Sigmoid colon (tissue), 7 donors: ENCODE measurements around the gene VSTM4. TPM values are rescaled to one million over a fixed set of nuclear protein-coding genes. Genes with fewer than 3 reads are reported as not detected.

Source experiments
- DNase-seq: peaks from one replicate; pipeline ENCODE4 v3.0.0-alpha.2; 2019
- H3K27ac ChIP-seq, 4 donors: fragments of 200-600 bp; sonication (generic); one replicate each; pipeline ENCODE4 v1.5.1; 2016 to 2019; ENCODE audit warnings: mild to moderate bottlenecking in 1 of 4
- H3K27me3 ChIP-seq, 3 donors: fragments of 200-600 bp; sonication (generic); one replicate each; pipeline ENCODE4 v1.5.1; 2019; ENCODE audit warnings: mild to moderate bottlenecking in 1 of 3
- H3K36me3 ChIP-seq, 4 donors: fragments of 200-600 bp; sonication (generic); one replicate each; pipeline ENCODE4 v1.5.1; 2016 to 2019
- H3K4me1 ChIP-seq, 4 donors: fragments of 200-600 bp; sonication (generic); one replicate each; pipeline ENCODE4 v1.5.1; 2017 to 2019
- H3K4me3 ChIP-seq, 4 donors: fragments of 200-600 bp; sonication (generic); one replicate each; pipeline ENCODE4 v1.5.1; 2017 to 2019; ENCODE audit warnings: mild to moderate bottlenecking in 2 of 4, moderate library complexity in 1 of 4
- H3K9me3 ChIP-seq, 4 donors: fragments of 200-600 bp in 3 of 4; sonication (generic) in 3 of 4; one replicate each; pipeline versions ENCODE4 v1.5.1 to v1.6.1; 2013 to 2019
- EP300 ChIP-seq, 4 donors: sonication (generic); formaldehyde crosslinking; IDR thresholded peaks; one replicate each; pipeline ENCODE4 v1.6.1; 2017; ENCODE audit warnings: antibody characterized with exemption in 4 of 4
- POLR2A ChIP-seq, 2 donors: fragments of 450-650 bp; IDR thresholded peaks; one replicate each; pipeline ENCODE4 v1.6.1; 2016; ENCODE audit warnings: antibody characterized with exemption in 2 of 2, mild to moderate bottlenecking in 2 of 2, moderate library complexity in 2 of 2
- POLR2AphosphoS5 ChIP-seq, 4 donors: sonication (generic); formaldehyde crosslinking; IDR thresholded peaks; one replicate each; pipeline ENCODE4 v1.6.1; 2017; ENCODE audit warnings: antibody characterized with exemption in 4 of 4
- WGBS, 2 donors: extraction: QIAGEN DNeasy Blood & Tissue Kit; methylation state at CpG; one replicate each; pipeline ENCODE4 v1.1.7; 2013; 5-methylcytosine and 5-hydroxymethylcytosine counted together
- intact Hi-C: fragments of 100-400 bp; cut with DNase I; formaldehyde crosslinking; loops from one replicate; pipeline ENCODE4 v1.15.1; 2023
- polyA plus RNA-seq, 3 donors: library from polyadenylated mRNA; stranded (reverse); fragments of 200-250 nt; gene quantifications; one replicate each; pipeline ENCODE4 v1.2.3, GENCODE V29; 2013
- total RNA-seq, 4 donors: library from RNA; depleted of rRNA; stranded (reverse); fragments of >200 nt; gene quantifications; one replicate each; pipeline ENCODE4 v1.1.0, GENCODE V29; 2016
- TF ChIP-seq, protein P1 (sequence below), 4 experiments: fragments of 450-650 bp in 3 of 4; fragments of 200-600 bp in 1 of 4; IDR thresholded peaks; one replicate each; pipeline ENCODE4 v1.5.1; 2016 to 2019; ENCODE audit warnings: antibody characterized with exemption in 4 of 4, mild to moderate bottlenecking in 3 of 4, moderate library complexity in 2 of 4
- donor health status: healthy with polysubstance abuse.
- donor health status: Bipolar disorder and iron deficiency.
- donor health status: healthy.

Gene VSTM4
- total and polyA plus RNA-seq, 7 donors: 0.23 to 13.3 (median 9.5) TPM

DNA sequence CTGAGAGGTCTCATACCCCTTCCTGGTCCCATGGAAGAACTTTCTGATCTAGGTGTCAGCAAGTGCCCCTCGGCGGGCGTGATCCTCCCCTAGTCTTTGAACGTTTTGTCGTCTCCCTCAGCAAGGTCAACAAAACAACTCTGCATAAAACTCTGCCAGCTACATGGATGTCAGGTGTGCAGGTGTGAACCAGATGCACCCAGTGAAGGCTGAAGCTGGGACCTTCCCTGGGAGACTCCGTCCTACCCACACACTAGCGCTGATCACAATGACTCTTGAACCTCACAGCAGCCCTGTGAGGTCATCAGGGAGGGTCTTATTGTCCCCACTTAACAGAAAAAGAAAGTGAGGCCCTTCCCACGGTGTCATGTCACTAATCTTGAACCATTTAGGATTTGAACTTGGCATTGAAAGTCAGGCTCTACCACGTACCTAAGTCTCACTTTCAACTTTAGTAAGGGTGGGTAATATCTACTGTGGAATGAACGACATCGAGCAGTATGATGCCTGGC lies 68.1 kb downstream of the VSTM4 start:
- Histone ChIP-seq H3K4me1 (no peaks in the 10 kb centered on the region), H3K36me3 (peaks cover 0 to 6% (median 0%) of the 10 kb centered on the region in 4 donors), H3K9me3 (no peaks in the 10 kb centered on the region), H3K27me3 (no peaks in the 10 kb centered on the region), H3K4me3 (no peak overlapping the region), H3K27ac (no peak overlapping the region)
- TF ChIP-seq POLR2A (IDR thresholded peaks at IDR 0.05) (no peak), POLR2AphosphoS5 (IDR thresholded peaks at IDR 0.05) (no peak), EP300 (IDR thresholded peaks at IDR 0.05) (no peak)
- TF ChIP-seq, protein P1, sequence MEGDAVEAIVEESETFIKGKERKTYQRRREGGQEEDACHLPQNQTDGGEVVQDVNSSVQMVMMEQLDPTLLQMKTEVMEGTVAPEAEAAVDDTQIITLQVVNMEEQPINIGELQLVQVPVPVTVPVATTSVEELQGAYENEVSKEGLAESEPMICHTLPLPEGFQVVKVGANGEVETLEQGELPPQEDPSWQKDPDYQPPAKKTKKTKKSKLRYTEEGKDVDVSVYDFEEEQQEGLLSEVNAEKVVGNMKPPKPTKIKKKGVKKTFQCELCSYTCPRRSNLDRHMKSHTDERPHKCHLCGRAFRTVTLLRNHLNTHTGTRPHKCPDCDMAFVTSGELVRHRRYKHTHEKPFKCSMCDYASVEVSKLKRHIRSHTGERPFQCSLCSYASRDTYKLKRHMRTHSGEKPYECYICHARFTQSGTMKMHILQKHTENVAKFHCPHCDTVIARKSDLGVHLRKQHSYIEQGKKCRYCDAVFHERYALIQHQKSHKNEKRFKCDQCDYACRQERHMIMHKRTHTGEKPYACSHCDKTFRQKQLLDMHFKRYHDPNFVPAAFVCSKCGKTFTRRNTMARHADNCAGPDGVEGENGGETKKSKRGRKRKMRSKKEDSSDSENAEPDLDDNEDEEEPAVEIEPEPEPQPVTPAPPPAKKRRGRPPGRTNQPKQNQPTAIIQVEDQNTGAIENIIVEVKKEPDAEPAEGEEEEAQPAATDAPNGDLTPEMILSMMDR (IDR thresholded peaks at IDR 0.05): no peak
- 85 to 90% methylated on average over 11 of the region's 11 CpGs for WGBS, 2 donors
- DNase-seq: no peak
- intact Hi-C loops: no loop called here

DNA sequence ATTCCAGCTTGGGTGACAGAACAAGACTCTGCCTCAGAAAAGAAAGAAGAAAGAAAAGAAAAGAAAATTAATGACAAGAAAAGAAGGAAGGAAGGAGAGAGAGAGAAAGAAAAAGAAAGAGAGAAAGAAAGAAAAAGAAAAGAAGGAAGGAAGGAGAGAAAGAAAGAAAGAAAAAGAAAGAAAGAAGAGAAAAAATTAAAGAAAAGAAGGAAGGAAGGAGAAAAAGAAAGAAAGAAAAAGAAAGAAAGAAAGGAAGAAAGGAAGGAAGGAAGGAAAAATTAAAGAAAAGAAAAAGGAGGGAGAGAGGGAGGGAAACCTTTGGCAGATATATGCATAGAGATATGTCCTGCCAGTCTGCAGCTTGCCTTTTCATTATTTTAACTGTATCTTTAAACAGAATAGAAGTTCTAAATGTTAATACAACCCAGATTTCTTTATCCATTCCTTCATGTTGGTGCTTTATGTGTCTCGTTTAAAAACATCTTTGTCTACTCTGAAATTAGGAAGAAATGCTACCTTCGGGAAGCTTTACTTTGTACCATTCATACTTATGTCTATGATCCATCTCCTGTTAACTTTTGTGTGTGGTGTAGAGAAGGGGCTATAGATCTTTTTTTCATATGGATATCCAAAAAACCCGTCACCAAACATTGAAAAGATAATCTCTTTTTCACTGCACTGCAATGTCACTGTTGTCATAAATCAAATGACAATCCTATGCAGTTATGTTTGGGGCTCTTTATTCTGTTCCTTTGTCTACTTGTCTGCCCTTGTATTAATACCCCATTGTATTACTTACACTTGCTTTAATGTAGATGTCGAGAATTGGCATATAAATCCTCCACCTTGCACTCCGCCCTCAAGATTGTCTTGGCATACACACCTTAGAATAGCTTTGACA lies 70.8 kb downstream of the VSTM4 start:
- Histone ChIP-seq H3K9me3 (no peaks in the 10 kb centered on the region), H3K4me1 (no peaks in the 10 kb centered on the region), H3K36me3 (peaks cover 0 to 6% (median 0%) of the 10 kb centered on the region in 4 donors), H3K27ac (no peak overlapping the region), H3K4me3 (no peak overlapping the region), H3K27me3 (no peaks in the 10 kb centered on the region)
- TF ChIP-seq EP300 (IDR thresholded peaks at IDR 0.05) (no peak), POLR2A (IDR thresholded peaks at IDR 0.05) (no peak), POLR2AphosphoS5 (IDR thresholded peaks at IDR 0.05) (no peak)
- TF ChIP-seq, protein P1 (IDR thresholded peaks at IDR 0.05): no peak
- intact Hi-C loops: no loop called here
- 68 to 83% methylated on average over 5 of the region's 5 CpGs for WGBS, 2 donors
- DNase-seq: no peak

DNA sequence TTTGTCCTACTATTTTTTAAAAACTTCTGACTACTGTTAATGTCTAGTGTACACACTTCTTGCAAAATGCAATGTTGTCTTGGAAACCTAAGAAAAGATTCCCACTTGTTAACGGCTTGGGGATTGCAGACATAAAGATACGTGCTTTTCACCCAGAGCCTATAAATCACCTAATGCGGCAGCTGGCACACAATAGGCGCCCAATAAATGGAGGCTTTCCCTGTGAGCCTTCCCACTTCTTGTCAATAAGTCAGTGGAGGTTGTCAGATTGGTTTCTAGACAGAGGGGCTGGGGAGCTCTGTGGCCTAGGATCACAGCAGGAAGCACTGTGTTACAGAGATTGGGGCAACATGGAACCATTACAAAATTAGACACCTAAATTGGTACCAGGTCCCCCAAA lies 74.7 kb downstream of the VSTM4 start:
- intact Hi-C loops: no loop called here
- no peak overlapping the region for H3K4me3 ChIP-seq
- no peak for TF ChIP-seq POLR2A (IDR thresholded peaks at IDR 0.05)
- TF ChIP-seq, protein P1 (IDR thresholded peaks at IDR 0.05): no peak
- TF ChIP-seq POLR2AphosphoS5 (IDR thresholded peaks at IDR 0.05): no peak
- TF ChIP-seq EP300 (IDR thresholded peaks at IDR 0.05): no peak
- H3K27me3 ChIP-seq: no peaks in the 10 kb centered on the region
- no peak for DNase-seq
- no peaks in the 10 kb centered on the region for H3K4me1 ChIP-seq
- H3K27ac ChIP-seq: no peak overlapping the region
- WGBS, 2 donors: 63 to 79% methylated on average over 4 of the region's 4 CpGs
- no peaks in the 10 kb centered on the region for H3K36me3 ChIP-seq
- no peaks in the 10 kb centered on the region for H3K9me3 ChIP-seq

DNA sequence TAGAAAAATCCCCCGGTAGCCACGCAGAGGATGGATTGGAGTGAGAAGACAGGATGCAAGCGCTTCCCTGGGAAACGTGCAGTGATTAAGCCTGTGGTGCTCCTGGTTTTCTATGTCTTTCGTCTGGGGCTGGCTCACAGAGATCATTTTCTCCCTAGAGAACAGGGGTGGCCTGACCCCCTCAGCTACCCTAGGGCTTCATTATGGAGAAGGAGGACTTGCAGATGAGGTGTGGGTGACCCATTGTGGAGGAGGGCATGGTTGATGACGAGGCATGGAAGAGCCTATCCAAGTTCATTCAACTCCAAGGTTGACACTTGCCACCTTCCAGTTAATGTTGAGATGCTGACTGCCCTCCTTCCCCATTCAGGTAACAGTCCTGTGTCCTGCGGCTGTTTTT lies 75.9 kb downstream of the VSTM4 start:
- H3K9me3 ChIP-seq: no peaks in the 10 kb centered on the region
- no peak overlapping the region for H3K27ac ChIP-seq
- no peak for DNase-seq
- H3K4me1 ChIP-seq: no peaks in the 10 kb centered on the region
- intact Hi-C loops: no loop called here
- no peaks in the 10 kb centered on the region for H3K27me3 ChIP-seq
- TF ChIP-seq POLR2AphosphoS5 (IDR thresholded peaks at IDR 0.05) (no peak), EP300 (IDR thresholded peaks at IDR 0.05) (no peak), POLR2A (IDR thresholded peaks at IDR 0.05) (no peak)
- TF ChIP-seq, protein P1 (IDR thresholded peaks at IDR 0.05): no peak
- 85 to 88% methylated on average over 7 of the region's 7 CpGs for WGBS, 2 donors
- no peaks in the 10 kb centered on the region for H3K36me3 ChIP-seq
- H3K4me3 ChIP-seq: no peak overlapping the region
